Activated T-cell treated with anti-CD3 and anti-CD28 coated beads for 24 hours (primary cell): ENCODE measurements around the gene KCP.
"Not testable (repeated sequence)": the region's sequence is repeated elsewhere in the genome, so short reads cannot be mapped to it uniquely, and the experiment has no call there.

Experiments
- DNase-seq: peaks from one replicate; pipeline ENCODE4 v3.0.0-alpha.2; 2020; ENCODE audit warnings: low read depth

KCP gene

DNA sequence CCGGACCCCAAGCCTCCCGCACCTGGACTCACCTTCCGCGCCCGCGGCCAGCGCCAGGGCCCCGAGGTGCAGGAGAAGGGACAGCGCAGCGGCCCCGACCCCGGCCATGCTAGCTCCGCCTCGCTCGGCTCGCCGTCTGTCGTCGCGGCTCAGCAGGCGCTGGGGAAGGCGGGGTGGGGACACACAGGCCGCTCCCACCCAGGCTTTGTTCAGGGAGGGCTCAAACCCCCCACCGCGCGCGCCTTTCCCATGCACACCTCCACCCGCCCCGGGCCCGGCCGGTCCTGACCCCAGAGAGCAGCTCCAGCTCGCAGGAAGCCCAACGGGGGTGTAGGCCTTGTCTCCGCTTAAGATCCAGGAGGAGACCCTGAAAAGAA, at the start of gene KCP:
Gene KCP (minus strand): TSS at position 141 of the 377 bp plus-strand sequence. CDS start 33 bp downstream, at position 108.
- no peak for DNase-seq

DNA sequence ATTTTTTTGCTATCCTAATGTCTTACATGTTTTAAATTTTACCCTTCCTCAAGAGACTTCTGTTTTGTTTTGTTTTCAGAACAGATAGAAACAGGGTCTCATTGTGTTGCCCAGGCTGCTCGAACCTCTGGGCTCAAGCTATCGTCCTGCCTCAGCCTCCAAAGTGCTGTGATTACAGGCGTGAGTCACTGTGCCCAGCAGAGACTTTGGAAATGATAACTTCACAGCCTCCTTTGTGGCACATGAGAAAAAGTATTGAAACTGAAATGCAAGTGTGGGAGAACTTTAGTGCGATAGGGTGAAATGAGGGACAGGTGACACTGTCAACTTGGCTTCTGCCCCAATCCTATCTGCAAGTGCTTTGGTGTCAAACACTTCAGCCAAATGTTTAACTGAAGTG, 48.8 kb upstream of the KCP start:
- DNase-seq = no peak

DNA sequence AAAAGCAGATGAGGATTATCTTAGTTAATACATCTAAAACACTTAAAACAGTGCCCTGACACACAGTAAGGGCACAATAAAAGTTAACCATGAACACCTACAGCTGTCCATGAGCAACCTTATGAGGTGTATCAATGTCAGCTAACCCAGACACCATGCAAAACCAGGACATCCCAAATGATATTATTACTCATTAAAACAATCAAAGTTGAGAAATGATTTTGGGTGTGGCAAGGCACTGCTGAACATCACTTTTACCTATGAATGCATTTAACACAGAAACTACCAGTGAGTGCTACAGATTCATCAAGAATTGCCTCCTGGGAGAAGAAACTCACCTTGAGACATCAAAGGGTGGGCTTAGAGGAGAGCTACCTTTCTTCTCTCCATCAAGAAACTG, 45.5 kb upstream of the KCP start:
- no peak for DNase-seq

DNA sequence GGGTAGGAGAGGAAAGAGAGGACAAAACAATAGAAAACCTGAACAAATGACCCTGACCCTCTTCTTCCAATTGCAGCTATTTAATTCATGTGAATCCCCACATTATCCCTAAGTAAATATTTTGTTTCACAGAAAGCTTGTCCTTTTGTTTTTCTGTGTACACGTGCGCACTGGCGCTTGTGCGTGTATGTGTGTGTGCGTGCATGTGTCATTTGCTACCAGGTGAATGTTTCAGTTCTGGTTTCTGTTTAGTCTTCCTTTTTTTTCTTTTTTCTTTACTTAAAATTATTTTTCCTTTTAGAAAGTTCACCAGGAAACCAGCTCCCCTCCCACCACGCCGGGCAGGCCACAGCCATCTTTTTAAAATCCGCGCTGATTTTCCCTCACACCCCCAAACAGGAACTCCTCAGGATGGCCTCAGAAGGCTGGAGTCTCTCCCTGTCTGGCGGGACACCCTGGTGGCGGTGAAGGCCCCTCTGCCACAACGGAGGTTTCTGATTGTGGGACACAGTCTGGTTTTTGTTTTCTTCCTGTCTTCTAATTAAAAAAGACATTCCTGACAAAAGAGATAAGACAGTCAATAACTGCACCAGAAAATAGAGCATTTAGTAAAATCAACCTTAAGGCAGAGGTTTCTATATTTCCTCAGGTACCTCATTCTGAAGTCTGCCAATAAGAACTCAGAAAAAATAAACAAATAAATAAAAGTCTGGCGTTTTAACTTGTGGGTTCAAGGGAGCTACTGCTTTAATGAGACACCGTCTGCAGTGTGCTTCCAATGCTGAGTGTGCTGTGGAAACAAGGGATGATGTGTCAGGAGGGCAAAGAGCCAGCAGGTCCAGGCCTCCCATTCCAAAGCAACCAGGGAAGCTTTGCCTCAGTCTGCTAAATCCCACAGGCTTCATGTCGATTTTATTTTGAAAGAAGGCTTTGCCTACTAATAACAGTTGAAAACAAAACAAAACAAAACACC, 44.6 kb upstream of the KCP start:
- DNase-seq = no peak

DNA sequence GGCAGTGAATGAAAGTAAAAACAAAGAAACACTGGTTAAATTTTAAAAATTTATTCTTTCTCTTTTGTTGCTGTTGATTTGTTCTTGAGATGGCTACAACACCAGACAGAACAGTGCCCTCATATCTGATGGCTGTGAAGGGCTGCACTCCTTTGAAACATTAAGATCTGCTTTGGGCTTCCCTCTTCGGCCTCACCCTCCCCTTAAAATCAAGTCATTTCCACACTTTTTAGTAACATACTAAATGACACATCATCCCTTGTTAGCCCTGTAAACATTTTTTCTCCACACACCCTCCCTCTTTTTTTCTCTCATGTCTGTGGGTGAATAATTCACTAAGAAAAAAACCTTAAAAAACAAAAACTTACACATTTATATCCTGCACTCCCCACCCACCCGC, 43.6 kb upstream of the KCP start:
- DNase-seq = no peak

DNA sequence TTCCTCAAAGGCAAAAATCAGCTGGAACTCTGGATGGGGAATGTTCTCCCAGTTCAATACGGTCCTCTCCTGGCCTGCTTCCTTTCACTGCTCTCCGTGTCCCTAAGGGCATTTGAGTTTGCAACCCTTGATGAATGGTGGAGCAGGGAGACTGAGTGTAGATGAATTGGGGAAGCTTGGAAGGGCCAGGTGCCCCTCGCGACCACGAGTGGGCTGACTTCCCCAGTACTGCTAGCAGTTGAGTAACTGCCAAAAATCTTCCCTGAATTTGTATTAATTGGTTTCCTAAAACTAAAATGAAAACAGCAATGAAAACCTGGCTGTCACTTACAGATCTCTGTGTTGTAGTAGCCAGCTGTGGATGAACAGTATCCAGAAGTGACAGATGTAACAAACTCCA, 40.8 kb upstream of the KCP start:
- no peak for DNase-seq

DNA sequence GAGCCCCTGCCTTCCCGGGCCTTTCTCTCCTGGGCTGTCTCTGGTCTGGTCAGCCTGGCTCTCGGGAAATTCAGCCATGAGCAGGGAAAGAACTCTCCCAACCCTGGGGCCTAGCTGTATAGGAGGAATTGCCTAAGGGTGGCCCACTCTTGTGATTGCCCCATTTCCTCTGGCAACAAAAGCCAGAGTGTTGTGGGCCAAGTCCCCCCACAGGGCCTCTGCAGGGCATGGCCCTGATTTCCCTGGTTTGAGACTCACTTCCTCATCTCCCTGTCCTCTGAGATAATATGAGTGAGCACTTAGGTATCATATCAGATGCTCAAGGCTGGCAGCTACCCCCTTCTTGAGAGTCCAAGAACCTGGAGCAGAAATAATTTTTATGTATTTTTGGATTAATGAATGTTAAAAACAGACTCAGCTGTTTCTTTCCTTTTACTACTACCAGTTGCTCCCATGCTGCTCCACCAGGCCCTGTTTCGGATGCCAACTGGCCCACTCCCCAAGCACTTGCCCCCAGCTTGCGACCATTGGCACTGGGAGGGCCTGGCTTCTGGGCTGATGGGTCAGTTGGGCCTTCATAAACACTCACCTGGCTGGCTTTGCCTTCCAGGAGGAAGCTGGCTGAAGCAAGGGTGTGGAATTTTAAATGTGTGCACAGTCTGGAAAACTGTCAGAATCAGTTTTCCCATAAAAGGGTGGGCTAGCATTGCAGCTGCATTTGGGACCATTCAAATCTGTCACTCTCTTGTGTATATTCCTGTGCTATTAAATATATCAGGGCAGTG, 38.7 kb upstream of the KCP start:
- DNase-seq = no peak

DNA sequence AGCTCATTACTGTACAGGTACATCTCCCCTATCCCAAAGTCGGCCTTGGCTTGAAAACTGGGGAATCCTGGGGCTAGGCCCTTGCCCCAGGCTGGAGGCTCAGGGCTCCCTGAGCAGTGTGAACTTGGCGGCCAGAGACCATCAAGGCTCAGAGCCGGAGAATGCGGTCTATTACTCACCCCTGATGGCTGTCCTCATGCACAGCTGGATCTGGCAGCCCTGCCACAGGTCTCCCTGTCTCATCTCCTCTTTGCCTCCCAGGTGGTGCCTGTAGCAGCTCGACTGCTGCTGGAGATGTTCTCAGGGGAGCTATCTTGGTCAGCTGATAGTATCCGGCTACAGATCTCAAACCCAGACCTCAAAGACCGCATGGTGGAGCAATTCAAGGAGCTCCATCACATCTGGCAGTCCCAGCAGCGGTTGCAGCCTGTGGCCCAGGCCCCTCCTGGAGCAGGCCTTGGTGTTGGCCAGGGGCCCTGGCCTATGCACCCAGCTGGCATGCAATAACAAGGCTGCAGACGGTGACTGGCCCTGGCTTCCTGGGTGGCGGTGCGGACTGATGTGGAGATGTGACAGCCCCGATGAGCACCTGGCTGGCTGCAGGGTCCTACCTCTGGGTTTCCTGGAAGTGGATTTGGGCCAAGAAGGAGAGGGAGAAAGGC, 37.9 kb upstream of the KCP start:
- no peak for DNase-seq

DNA sequence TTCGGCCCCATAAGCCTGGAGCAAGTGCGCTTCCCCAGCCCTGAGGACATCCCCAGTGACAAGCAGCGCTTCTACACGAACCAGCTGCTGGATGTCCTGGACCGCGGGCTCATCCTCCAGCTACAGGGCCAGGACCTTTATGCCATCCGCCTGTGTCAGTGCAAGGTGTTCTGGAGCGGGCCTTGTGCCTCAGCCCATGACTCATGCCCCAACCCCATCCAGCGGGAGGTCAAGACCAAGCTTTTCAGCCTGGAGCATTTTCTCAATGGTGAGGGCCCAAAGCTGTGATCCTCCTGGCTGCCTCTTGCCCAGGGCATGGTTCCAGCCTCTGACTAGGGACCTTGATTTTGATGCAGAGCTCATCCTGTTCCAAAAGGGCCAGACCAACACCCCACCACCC, 37.3 kb upstream of the KCP start:
- DNase-seq = no peak

DNA sequence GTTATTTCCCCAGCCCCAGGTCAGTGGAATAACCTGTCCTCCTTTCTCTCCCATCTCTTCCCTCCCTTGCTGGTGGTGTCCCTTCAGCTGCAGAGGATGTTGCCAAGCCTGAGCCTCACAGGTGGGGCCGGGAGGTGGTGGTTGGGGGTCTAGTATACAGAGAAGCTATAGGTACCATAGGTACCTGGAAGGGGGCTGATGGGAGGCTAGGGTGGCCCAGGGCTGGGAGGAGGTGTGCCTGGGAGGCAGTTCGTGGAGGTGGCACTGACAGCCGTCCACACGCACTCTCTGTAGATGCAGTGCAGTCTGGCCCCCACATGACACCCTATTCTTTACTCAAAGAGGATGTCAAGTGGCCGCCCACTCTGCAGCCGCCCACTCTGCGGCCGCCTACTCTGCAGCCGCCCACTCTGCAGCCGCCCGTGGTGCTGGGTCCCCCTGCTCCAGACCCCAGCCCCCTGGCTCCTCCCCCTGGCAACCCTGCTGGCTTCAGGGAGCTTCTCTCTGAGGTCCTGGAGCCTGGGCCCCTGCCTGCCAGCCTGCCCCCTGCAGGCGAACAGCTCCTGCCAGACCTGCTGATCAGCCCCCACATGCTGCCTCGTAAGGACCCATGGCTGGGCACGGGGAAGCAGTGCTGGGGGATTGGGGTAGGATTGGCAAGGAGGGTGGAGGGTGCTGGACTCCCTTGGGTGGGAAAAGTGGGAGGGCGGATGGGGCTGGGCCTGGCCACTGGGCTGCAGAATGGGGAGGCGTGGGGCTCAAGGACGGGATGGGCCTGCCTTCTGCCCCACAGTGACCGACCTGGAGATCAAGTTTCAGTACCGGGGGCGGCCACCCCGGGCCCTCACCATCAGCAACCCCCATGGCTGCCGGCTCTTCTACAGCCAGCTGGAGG, 36.7 kb upstream of the KCP start:
- no peak for DNase-seq

DNA sequence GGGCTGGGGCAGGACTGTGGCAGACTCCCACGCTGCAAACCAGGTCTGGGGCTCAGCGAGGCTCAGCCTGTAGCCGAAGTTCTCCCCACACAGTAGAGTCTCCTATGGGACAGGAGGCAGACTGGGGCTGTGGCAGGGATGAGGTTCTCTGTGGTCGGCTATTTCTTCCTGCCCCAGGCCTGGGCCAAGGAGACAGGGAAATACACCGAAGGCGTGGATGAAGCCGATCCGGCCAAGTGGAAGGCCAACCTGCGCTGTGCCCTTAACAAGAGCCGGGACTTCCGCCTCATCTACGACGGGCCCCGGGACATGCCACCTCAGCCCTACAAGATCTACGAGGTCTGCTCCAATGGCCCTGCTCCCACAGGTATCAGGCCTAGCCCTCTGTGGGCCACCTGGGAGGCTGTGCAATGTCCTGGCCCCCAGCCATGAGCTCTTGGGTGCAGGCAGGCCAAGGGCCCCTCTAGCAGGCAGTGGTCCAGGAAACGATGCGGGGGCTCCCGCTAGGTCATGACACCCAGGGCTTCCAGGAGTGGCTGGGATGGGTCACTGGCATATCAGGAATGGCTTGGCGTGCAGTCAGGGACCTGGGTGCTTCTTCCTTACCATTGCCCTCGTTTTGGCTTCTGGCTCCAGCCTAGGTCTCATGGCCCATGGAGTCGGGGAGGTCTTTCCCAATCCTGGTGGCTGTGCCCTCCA, 35.3 kb upstream of the KCP start:
- DNase-seq = no peak

DNA sequence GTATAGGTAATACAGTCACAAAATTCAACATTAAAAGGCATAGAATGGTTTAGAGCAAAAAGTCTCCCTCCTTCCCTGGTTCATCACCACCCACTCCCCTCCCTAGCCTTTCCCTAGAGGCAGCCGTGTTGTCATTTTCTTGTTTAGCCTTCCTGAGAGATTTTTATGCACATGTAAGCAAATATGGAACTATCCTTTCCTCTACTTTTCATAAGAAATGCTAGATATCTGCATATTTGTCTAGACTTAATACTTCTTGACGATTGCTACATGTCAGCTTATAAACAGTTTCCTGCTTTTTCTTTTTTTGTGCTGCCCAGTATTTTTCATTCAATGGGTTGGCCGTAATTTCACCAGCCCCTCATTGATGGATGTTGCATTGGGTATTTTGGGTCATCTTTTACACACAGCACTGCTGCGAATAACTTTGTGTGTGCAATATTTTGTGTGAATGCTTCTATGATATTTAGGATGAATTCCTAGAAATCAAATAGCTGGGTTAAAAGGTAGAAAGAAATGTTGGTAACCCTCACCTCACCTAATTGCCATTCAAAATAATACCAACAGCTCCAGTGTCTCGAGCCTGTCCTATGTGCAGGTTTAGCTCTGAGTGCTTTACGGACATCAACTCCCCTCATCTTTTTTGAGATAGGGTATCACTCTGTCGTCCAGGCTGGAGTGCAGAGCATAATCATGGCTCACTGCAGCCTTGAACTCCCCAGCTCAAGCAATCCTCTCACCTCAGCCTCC, 34.2 kb upstream of the KCP start:
- DNase-seq = no peak

DNA sequence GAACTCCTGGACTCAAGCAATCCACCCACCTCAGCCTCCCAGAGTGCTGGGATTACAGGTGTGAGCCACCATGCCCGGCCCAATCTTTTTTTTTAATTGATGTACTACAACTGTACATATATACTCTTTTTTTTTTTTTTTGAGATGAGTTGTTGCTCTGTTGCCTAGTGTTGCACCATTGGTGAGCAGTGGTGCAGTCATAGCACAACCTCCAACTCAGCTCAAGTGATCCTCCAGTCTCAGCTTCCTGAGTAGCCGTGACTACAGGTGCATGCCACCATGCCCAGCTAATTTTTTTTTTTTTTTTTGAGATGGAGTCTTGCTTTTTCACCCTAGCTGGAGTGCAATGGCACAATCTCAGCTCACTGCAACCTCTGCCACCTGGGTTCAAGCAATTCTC, 32.7 kb upstream of the KCP start:
- DNase-seq = not testable (repeated sequence)

DNA sequence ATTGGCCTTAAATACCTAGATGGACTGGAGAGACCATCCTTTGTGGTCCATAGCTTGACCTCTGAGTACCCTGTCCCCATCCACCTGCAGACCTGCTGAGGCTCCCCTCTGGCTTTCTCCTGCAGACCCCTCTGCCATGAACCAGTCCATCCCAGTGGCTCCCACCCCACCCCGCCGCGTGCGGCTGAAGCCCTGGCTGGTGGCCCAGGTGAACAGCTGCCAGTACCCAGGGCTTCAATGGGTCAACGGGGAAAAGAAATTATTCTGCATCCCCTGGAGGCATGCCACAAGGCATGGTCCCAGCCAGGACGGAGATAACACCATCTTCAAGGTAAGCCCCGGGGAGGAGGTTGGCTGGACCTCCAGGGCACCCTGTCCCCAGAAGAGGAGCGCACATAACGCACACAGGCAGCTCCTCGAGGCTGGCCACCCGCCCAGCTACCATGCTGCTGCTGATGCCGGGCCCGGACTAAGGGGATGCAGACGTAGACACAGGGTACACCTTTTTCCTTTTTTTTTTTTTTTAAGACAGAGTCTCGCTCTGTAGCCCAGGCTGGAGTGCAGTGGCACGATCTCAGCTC, 31.5 kb upstream of the KCP start:
- DNase-seq = no peak

DNA sequence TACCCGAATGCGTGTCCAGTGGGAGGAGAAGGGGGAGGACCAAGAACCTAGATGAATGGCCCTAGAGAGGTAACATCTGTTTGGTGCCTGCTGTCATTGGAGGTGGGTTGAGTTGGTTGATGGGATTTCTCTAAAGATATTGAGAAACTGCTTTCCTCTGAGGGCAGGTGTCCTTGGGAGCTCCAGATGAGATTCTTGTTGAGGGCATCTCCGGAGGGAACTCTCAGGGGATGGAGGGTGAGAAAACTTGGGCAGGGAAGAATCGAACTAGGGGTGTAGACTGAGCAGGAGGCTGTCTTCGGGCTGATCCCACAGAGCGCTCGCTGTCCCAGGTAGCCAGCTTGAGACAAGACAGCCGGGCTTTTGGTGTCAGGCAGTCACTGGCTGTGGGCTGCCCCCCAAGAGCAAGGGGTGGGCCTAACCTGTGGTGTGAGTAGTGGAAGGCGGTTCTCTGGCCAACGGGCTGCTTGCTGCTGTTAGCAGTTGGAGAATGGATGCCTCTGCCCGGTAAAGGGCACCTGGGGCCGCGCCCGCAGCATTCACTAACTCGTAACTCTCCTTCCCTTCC, 30.9 kb upstream of the KCP start:
- DNase-seq = no peak

DNA sequence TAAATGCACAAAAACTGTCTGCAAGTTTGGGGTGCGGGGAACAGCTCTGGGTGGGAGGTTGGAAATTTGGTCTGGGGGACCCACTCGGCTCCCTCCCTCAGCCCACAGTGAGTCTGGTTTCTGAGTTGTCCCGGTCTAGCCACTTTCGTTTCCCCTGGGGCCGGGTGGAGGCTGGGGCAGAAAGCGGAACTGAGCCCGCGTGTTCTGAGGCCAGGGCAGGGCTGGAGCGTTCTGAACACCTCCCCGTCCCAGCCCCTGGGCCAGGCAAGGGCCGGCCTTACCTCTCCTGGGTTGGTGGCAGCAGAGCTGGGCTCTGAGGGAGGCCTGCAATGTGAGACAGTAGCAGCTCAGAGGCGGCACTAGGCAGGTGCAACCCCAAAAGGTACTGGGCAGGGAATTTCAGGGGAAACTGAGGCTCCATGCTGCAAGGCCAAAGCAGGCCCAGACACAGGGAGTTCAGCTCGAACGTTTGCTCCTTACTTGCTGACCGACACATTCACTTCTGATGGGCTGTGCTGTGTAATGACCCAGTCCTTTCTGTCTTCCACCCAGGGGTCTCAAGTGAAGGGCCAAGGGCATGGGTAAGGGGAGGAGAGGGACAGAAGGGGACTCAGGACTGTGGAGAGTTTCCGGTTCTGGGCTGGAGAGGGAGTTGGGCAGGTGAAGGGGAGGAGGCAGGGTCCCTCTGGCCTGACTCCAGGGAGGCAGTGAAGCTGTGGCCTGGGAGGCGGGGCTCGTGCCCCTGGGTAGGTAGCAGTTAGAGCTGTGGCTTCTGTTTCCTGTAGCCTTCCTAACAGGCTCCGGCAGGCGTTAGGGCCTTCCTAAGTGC, 30.2 kb upstream of the KCP start:
- no peak for DNase-seq

DNA sequence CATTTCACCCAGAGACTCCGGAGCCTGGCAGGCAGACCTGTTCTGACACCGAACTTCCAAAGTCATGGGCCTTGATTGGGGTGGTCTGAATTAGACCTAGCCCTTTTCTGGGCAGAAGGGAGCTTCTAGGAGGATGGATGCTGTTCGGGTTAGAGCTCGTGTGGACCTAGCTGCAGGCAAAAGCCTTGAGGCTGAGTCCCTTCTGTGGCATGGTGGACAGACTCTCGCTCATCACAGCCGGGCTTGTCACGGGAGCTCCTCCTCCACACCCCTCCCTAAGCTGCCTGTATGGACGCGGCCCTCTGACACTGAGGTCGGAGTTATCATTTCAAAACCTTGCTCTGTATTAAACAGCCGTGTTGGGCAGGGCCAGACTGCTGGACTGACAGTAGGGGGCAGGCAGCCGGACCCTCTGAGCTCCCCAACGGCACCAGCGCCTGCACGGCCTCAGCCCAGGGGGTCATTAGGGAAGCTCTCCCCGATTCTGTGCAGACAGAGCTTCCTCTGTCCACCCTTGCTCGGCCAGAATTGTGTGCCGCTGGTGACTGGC, 29.4 kb upstream of the KCP start:
- DNase-seq = no peak
